ENCODE results near the gene PFKFB2.

PFKFB2 gene

GRCh38 chr1:207067665-207068064, 14.6 kb downstream of the PFKFB2 start:
- no peak overlapping the region for H4K8ac ChIP-seq (ENCODE audit: low read length)
- H4K91ac ChIP-seq (ENCODE audit: low read length): no peak overlapping the region
- no peak for DNase-seq
- no peak overlapping the region for H2BK15ac ChIP-seq (ENCODE audit: low read depth, poor library complexity, severe bottlenecking)
- H2BK120ac ChIP-seq (ENCODE audit: low read depth, low read length): no peak overlapping the region
- H2BK12ac ChIP-seq (ENCODE audit: low read length in 2 of 2): no peak overlapping the region
- no peak overlapping the region for H3K27ac ChIP-seq (ENCODE audit: low read length, poor library complexity, severe bottlenecking)
- no peaks in the 10 kb centered on the region for H3K4me1 ChIP-seq (ENCODE audit: control insufficient read depth, insufficient read depth, low read depth, low read length)
- H3K4me3 ChIP-seq (ENCODE audit: insufficient read depth in 1 of 2, low read depth in 1 of 2, low read length in 2 of 2): no peak overlapping the region
- H2BK5ac ChIP-seq (ENCODE audit: low read depth, low read length, poor library complexity, severe bottlenecking): no peak overlapping the region
- H3K18ac ChIP-seq (ENCODE audit: low read depth in 1 of 2, low read length in 2 of 2): no peak overlapping the region
- H2AK5ac ChIP-seq (ENCODE audit: low read length, severe bottlenecking): no peak overlapping the region
- H3K9ac ChIP-seq (ENCODE audit: low read length): no peak overlapping the region
- H3K9me3 ChIP-seq (ENCODE audit: control insufficient read depth, low read length): no peaks in the 10 kb centered on the region
- H3K36me3 ChIP-seq (ENCODE audit: control insufficient read depth in 1 of 2, insufficient read depth in 2 of 2, low read depth in 1 of 2, low read length in 2 of 2): peaks cover 27 to 87% of the 10 kb centered on the region in 2 experiments
- H3K4me2 ChIP-seq (ENCODE audit: low read length, poor library complexity, severe bottlenecking): no peak overlapping the region
- H3K23ac ChIP-seq (ENCODE audit: low read length in 2 of 2): no peak overlapping the region
- 100% methylated on average over 3 of the region's 5 CpGs for WGBS
- H3K14ac ChIP-seq (ENCODE audit: low read length in 2 of 2): no peak overlapping the region
- no peaks in the 10 kb centered on the region for H3K79me1 ChIP-seq (replicated peaks; ENCODE audit: low read length, poor library complexity, severe bottlenecking)
- H2AFZ ChIP-seq (ENCODE audit: low read depth, low read length): no peak overlapping the region
- H3K4ac ChIP-seq (ENCODE audit: low read depth in 1 of 2, low read length in 2 of 2): no peak overlapping the region
- no peaks in the 10 kb centered on the region for H3K27me3 ChIP-seq (ENCODE audit: control insufficient read depth in 1 of 2, insufficient read depth in 1 of 2, low read length in 2 of 2)

GRCh38 chr1:207069061-207069460, 16.0 kb downstream of the PFKFB2 start:
- Histone ChIP-seq H2AFZ (ENCODE audit: low read depth, low read length) (no peak overlapping the region), H3K9me3 (ENCODE audit: control insufficient read depth, low read length) (no peaks in the 10 kb centered on the region), H3K23ac (ENCODE audit: low read length in 2 of 2) (no peak overlapping the region), H3K18ac (ENCODE audit: low read depth in 1 of 2, low read length in 2 of 2) (no peak overlapping the region), H3K79me1 (replicated peaks; ENCODE audit: low read length, poor library complexity, severe bottlenecking) (no peaks in the 10 kb centered on the region), H3K4me3 (ENCODE audit: insufficient read depth in 1 of 2, low read depth in 1 of 2, low read length in 2 of 2) (no peak overlapping the region), H4K91ac (ENCODE audit: low read length) (no peak overlapping the region), H2BK15ac (ENCODE audit: low read depth, poor library complexity, severe bottlenecking) (no peak overlapping the region), H3K4ac (ENCODE audit: low read depth in 1 of 2, low read length in 2 of 2) (no peak overlapping the region), H3K27ac (ENCODE audit: low read length, poor library complexity, severe bottlenecking) (no peak overlapping the region), H3K9ac (ENCODE audit: low read length) (no peak overlapping the region), H3K36me3 (ENCODE audit: control insufficient read depth in 1 of 2, insufficient read depth in 2 of 2, low read depth in 1 of 2, low read length in 2 of 2) (peaks cover 21 to 74% of the 10 kb centered on the region in 2 experiments), H2BK5ac (ENCODE audit: low read depth, low read length, poor library complexity, severe bottlenecking) (no peak overlapping the region), H3K4me1 (ENCODE audit: control insufficient read depth, insufficient read depth, low read depth, low read length) (no peaks in the 10 kb centered on the region), H2BK12ac (ENCODE audit: low read length in 2 of 2) (no peak overlapping the region), H3K27me3 (ENCODE audit: control insufficient read depth in 1 of 2, insufficient read depth in 1 of 2, low read length in 2 of 2) (no peaks in the 10 kb centered on the region), H3K14ac (ENCODE audit: low read length in 2 of 2) (no peak overlapping the region), H3K4me2 (ENCODE audit: low read length, poor library complexity, severe bottlenecking) (no peak overlapping the region), H2AK5ac (ENCODE audit: low read length, severe bottlenecking) (no peak overlapping the region), H4K8ac (ENCODE audit: low read length) (no peak overlapping the region), H2BK120ac (ENCODE audit: low read depth, low read length) (no peak overlapping the region)
- no peak for DNase-seq
- 45% methylated on average over 2 of the region's 3 CpGs for WGBS

GRCh38 chr1:207069858-207070506, 16.9 kb downstream of the PFKFB2 start:
- Histone ChIP-seq H3K14ac (ENCODE audit: low read length in 2 of 2) (no peak overlapping the region), H3K9me3 (ENCODE audit: control insufficient read depth, low read length) (no peaks in the 10 kb centered on the region), H3K4me2 (ENCODE audit: low read length, poor library complexity, severe bottlenecking) (no peak overlapping the region), H3K27ac (ENCODE audit: low read length, poor library complexity, severe bottlenecking) (no peak overlapping the region), H4K8ac (ENCODE audit: low read length) (no peak overlapping the region), H2AFZ (ENCODE audit: low read depth, low read length) (no peak overlapping the region), H3K9ac (ENCODE audit: low read length) (no peak overlapping the region), H3K36me3 (ENCODE audit: control insufficient read depth in 1 of 2, insufficient read depth in 2 of 2, low read depth in 1 of 2, low read length in 2 of 2) (peaks cover 21 to 70% of the 10 kb centered on the region in 2 experiments), H3K27me3 (ENCODE audit: control insufficient read depth in 1 of 2, insufficient read depth in 1 of 2, low read length in 2 of 2) (no peaks in the 10 kb centered on the region), H2BK15ac (ENCODE audit: low read depth, poor library complexity, severe bottlenecking) (no peak overlapping the region), H3K18ac (ENCODE audit: low read depth in 1 of 2, low read length in 2 of 2) (no peak overlapping the region), H2AK5ac (ENCODE audit: low read length, severe bottlenecking) (no peak overlapping the region), H2BK12ac (ENCODE audit: low read length in 2 of 2) (no peak overlapping the region), H3K4ac (ENCODE audit: low read depth in 1 of 2, low read length in 2 of 2) (no peak overlapping the region), H2BK5ac (ENCODE audit: low read depth, low read length, poor library complexity, severe bottlenecking) (no peak overlapping the region), H3K23ac (ENCODE audit: low read length in 2 of 2) (no peak overlapping the region), H4K91ac (ENCODE audit: low read length) (no peak overlapping the region), H3K79me1 (replicated peaks; ENCODE audit: low read length, poor library complexity, severe bottlenecking) (no peaks in the 10 kb centered on the region), H2BK120ac (ENCODE audit: low read depth, low read length) (no peak overlapping the region), H3K4me1 (ENCODE audit: control insufficient read depth, insufficient read depth, low read depth, low read length) (no peaks in the 10 kb centered on the region), H3K4me3 (ENCODE audit: insufficient read depth in 1 of 2, low read depth in 1 of 2, low read length in 2 of 2) (no peak overlapping the region)
- no peak for DNase-seq
- WGBS: 94% methylated on average over 5 of the region's 5 CpGs

GRCh38 chr1:207070811-207071210, 17.7 kb downstream of the PFKFB2 start:
- no peak for DNase-seq
- 100% methylated on average over 2 of the region's 4 CpGs for WGBS
- no peak overlapping the region for H3K27ac ChIP-seq (ENCODE audit: low read length, poor library complexity, severe bottlenecking)
- no peak overlapping the region for H2BK5ac ChIP-seq (ENCODE audit: low read depth, low read length, poor library complexity, severe bottlenecking)
- H3K18ac ChIP-seq (ENCODE audit: low read depth in 1 of 2, low read length in 2 of 2): no peak overlapping the region
- H3K79me1 ChIP-seq (replicated peaks; ENCODE audit: low read length, poor library complexity, severe bottlenecking): no peaks in the 10 kb centered on the region
- no peak overlapping the region for H3K4me2 ChIP-seq (ENCODE audit: low read length, poor library complexity, severe bottlenecking)
- H3K9ac ChIP-seq (ENCODE audit: low read length): no peak overlapping the region
- no peaks in the 10 kb centered on the region for H3K27me3 ChIP-seq (ENCODE audit: control insufficient read depth in 1 of 2, insufficient read depth in 1 of 2, low read length in 2 of 2)
- peaks cover 21 to 69% of the 10 kb centered on the region in 2 experiments for H3K36me3 ChIP-seq (ENCODE audit: control insufficient read depth in 1 of 2, insufficient read depth in 2 of 2, low read depth in 1 of 2, low read length in 2 of 2)
- no peak overlapping the region for H3K4ac ChIP-seq (ENCODE audit: low read depth in 1 of 2, low read length in 2 of 2)
- H4K91ac ChIP-seq (ENCODE audit: low read length): no peak overlapping the region
- no peaks in the 10 kb centered on the region for H3K9me3 ChIP-seq (ENCODE audit: control insufficient read depth, low read length)
- H3K14ac ChIP-seq (ENCODE audit: low read length in 2 of 2): no peak overlapping the region
- H3K4me3 ChIP-seq (ENCODE audit: insufficient read depth in 1 of 2, low read depth in 1 of 2, low read length in 2 of 2): peak overlapping the region in 1 of 2 experiments; percentile 31
- H3K23ac ChIP-seq (ENCODE audit: low read length in 2 of 2): peak overlapping the region in 1 of 2 experiments; percentile 16
- no peak overlapping the region for H4K8ac ChIP-seq (ENCODE audit: low read length)
- no peaks in the 10 kb centered on the region for H3K4me1 ChIP-seq (ENCODE audit: control insufficient read depth, insufficient read depth, low read depth, low read length)
- no peak overlapping the region for H2AK5ac ChIP-seq (ENCODE audit: low read length, severe bottlenecking)
- no peak overlapping the region for H2AFZ ChIP-seq (ENCODE audit: low read depth, low read length)
- H2BK12ac ChIP-seq (ENCODE audit: low read length in 2 of 2): no peak overlapping the region
- no peak overlapping the region for H2BK120ac ChIP-seq (ENCODE audit: low read depth, low read length)
- no peak overlapping the region for H2BK15ac ChIP-seq (ENCODE audit: low read depth, poor library complexity, severe bottlenecking)
